ENCODE results near the gene TCF3. TPM values are rescaled to one million over a fixed set of nuclear protein-coding genes. Genes with fewer than 3 reads are reported as not detected.

The TCF3 gene
- total and polyA plus RNA-seq, 7 donors, result 20.1 to 33.8 (median 24.6) TPM

- Histone ChIP-seq H3K27me3 (ENCODE audit: insufficient read depth in 3 of 3, low read length in 2 of 3) (no peaks in the 10 kb centered on the region), H3K4me3 (no peak overlapping the region), H3K4me1 (peaks cover 19% of the 10 kb centered on the region), H3K36me3 (ENCODE audit: insufficient read depth in 1 of 2, low read depth in 1 of 2) (peaks cover 6 to 48% of the 10 kb centered on the region in 2 donors), H3K9me3 (no peaks in the 10 kb centered on the region), H3K27ac (no peak overlapping the region)
- no peak for ATAC-seq
- WGBS, 3 donors, result 82 to 91% (median 86%) methylated on average over 13 of the region's 13 CpGs
- intact Hi-C loops (cut with DNase I), result no loop called here
- DNase-seq, result no peak
- TF ChIP-seq, protein P1, sequence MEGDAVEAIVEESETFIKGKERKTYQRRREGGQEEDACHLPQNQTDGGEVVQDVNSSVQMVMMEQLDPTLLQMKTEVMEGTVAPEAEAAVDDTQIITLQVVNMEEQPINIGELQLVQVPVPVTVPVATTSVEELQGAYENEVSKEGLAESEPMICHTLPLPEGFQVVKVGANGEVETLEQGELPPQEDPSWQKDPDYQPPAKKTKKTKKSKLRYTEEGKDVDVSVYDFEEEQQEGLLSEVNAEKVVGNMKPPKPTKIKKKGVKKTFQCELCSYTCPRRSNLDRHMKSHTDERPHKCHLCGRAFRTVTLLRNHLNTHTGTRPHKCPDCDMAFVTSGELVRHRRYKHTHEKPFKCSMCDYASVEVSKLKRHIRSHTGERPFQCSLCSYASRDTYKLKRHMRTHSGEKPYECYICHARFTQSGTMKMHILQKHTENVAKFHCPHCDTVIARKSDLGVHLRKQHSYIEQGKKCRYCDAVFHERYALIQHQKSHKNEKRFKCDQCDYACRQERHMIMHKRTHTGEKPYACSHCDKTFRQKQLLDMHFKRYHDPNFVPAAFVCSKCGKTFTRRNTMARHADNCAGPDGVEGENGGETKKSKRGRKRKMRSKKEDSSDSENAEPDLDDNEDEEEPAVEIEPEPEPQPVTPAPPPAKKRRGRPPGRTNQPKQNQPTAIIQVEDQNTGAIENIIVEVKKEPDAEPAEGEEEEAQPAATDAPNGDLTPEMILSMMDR (IDR thresholded peaks at IDR 0.05), result no peak
These were observed 67.2 kb downstream of the TCF3 start for GRCh38 chr19:1585243-1585580.

DNA sequence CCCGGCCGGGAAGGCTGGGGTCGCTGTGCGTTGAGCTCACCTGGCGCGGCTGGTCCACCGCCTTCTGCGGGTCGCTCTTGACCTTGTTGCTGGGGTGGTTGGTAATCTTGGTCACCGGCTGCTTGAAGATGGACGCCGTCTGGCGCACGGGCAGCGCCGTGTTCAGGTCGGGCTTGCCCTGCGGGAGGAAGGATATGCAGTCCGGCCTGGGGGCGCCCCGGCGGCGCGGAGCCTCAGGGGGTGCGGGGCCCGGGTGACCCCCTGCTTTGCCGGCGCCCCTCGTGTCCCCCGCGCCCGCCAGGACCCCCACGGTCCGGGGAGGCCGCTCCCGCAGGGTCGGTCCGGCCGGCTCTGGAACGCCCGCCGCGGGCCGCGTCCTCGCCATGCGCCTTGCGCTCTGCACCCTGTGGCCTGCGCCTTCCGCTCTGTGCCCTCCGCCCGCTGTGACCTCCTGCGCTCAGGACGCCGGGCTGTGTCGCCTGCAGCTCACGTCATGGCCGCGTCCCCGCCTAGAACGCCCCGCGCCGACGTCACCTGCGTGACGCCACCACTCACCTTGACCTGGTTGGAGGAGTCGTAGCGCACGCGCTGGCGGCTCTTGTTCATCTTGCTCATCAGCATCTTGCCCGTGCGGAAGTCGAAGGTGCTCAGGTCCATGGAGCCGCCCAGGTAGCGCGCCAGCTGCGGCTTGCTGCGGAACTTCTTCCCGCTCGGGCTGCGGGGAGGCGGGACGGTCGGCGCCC is 67.7 kb downstream of the TCF3 start:
- intact Hi-C loops (cut with DNase I), result no loop called here

GRCh38 chr19:1582201-1582600 is 70.2 kb downstream of the TCF3 start:
- 89 to 91% (median 90%) methylated on average over 8 to 9 of the region's 9 CpGs for WGBS, 3 donors
- DNase-seq (no peak), ATAC-seq (no peak)
- intact Hi-C loops (cut with DNase I), result no loop called here
- no peaks in the 10 kb centered on the region for H3K27me3 ChIP-seq (ENCODE audit: insufficient read depth in 3 of 3, low read length in 2 of 3)
- no peak overlapping the region for H3K4me3 ChIP-seq
- TF ChIP-seq, protein P1 (IDR thresholded peaks at IDR 0.05), result no peak
- peaks cover 7 to 78% of the 10 kb centered on the region in 2 donors for H3K36me3 ChIP-seq (ENCODE audit: insufficient read depth in 1 of 2, low read depth in 1 of 2)
- no peaks in the 10 kb centered on the region for H3K4me1 ChIP-seq
- H3K27ac ChIP-seq, result no peak overlapping the region
- no peaks in the 10 kb centered on the region for H3K9me3 ChIP-seq

More for the DNA sequence above, 67.7 kb downstream of the TCF3 start:
- no peak for ATAC-seq
- no peak for DNase-seq
- Histone ChIP-seq H3K36me3 (ENCODE audit: insufficient read depth in 1 of 2, low read depth in 1 of 2) (peaks cover 7 to 54% of the 10 kb centered on the region in 2 donors), H3K27me3 (ENCODE audit: insufficient read depth in 3 of 3, low read length in 2 of 3) (no peaks in the 10 kb centered on the region), H3K4me1 (peaks cover 15% of the 10 kb centered on the region), H3K27ac (no peak overlapping the region), H3K9me3 (no peaks in the 10 kb centered on the region), H3K4me3 (no peak overlapping the region)
- WGBS, 3 donors, result 86 to 91% (median 88%) methylated on average over 70 to 87 of the region's 87 CpGs
- TF ChIP-seq, protein P1 (IDR thresholded peaks at IDR 0.05), result no peak

- ATAC-seq (no peak), DNase-seq (no peak)
- 91 to 93% (median 93%) methylated on average over 22 of the region's 22 CpGs for WGBS, 3 donors
- peaks cover 7 to 90% of the 10 kb centered on the region in 2 donors for H3K36me3 ChIP-seq (ENCODE audit: insufficient read depth in 1 of 2, low read depth in 1 of 2)
- H3K9me3 ChIP-seq, result no peaks in the 10 kb centered on the region
- TF ChIP-seq, protein P1 (IDR thresholded peaks at IDR 0.05), result no peak
- H3K27me3 ChIP-seq (ENCODE audit: insufficient read depth in 3 of 3, low read length in 2 of 3), result no peaks in the 10 kb centered on the region
- H3K4me3 ChIP-seq, result no peak overlapping the region
- no peaks in the 10 kb centered on the region for H3K4me1 ChIP-seq
- H3K27ac ChIP-seq, result no peak overlapping the region
- intact Hi-C loops (cut with DNase I), result no loop called here
These were observed 71.5 kb downstream of the TCF3 start for GRCh38 chr19:1580957-1581356.

DNA sequence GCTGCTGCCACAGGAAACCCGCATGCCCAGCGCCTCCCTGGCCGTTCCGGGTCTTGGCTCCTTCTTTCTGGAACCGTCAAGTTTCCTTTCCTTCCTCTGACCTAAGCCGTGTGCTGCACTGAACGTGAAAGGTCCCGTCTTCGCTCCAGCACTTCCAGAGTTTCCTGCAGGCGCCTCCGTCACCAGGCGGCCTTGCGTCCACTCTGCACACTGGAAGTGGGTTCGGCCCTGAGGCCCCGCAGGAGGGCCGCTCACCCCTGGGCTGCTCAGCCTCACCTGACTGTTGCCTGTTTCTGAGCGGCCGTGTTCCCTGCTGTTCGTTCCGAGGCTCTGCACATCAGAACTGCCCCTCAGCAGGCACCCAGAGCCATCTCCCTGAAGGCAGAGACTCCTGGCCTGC is 72.0 kb downstream of the TCF3 start:
- no peak for ATAC-seq
- Histone ChIP-seq H3K36me3 (ENCODE audit: insufficient read depth in 1 of 2, low read depth in 1 of 2) (peaks cover 7 to 90% of the 10 kb centered on the region in 2 donors), H3K4me1 (no peaks in the 10 kb centered on the region), H3K4me3 (no peak overlapping the region), H3K27ac (no peak overlapping the region), H3K9me3 (no peaks in the 10 kb centered on the region), H3K27me3 (ENCODE audit: insufficient read depth in 3 of 3, low read length in 2 of 3) (no peaks in the 10 kb centered on the region)
- DNase-seq, result no peak
- TF ChIP-seq, protein P1 (IDR thresholded peaks at IDR 0.05), result no peak
- intact Hi-C loops (cut with DNase I), result no loop called here
- WGBS, 3 donors, result 85 to 88% (median 86%) methylated on average over 20 of the region's 20 CpGs

Data from psoas muscle (tissue), 8 donors.